Ascending aorta (tissue), 2 donors: Measurements from ENCODE around the gene ITCH. TPM values are rescaled to one million over a fixed set of nuclear protein-coding genes. Genes with fewer than 3 reads are reported as not detected.
"Not testable (repeated sequence)": the region's sequence is repeated elsewhere in the genome, so short reads cannot be mapped to it uniquely, and the experiment has no call there.

Experiments used
- DNase-seq, 2 donors: peaks; one replicate each; pipeline ENCODE4 v3.0.0-alpha.2; 2019; ENCODE audit warnings: low spot score in 2 of 2
- H3K27ac ChIP-seq, 2 donors: fragments of 200-600 bp; sonication (generic); one replicate each; pipeline ENCODE4 v1.5.1; 2016 to 2017; ENCODE audit warnings: mild to moderate bottlenecking in 1 of 2
- H3K27me3 ChIP-seq: fragments of 200-600 bp; sonication (generic); one replicate; pipeline ENCODE4 v1.5.1; 2017
- H3K36me3 ChIP-seq, 2 donors: fragments of 200-600 bp; sonication (generic); one replicate each; pipeline ENCODE4 v1.5.1; 2016
- H3K4me1 ChIP-seq, 2 donors: fragments of 200-600 bp; sonication (generic); one replicate each; pipeline ENCODE4 v1.5.1; 2016 to 2017; ENCODE audit warnings: mild to moderate bottlenecking in 1 of 2
- H3K4me3 ChIP-seq, 2 donors: fragments of 200-600 bp; sonication (generic); one replicate each; pipeline ENCODE4 v1.5.1; 2016 to 2017; ENCODE audit warnings: mild to moderate bottlenecking in 1 of 2
- H3K9me3 ChIP-seq, 2 donors: fragments of 200-600 bp; sonication (generic); one replicate each; pipeline ENCODE4 v1.5.1; 2016
- CTCF ChIP-seq, 3 experiments: fragments of 200-600 bp in 2 of 3; fragments of 450-650 bp in 1 of 3; sonication (generic) in 2 of 3; IDR thresholded peaks; one replicate each; pipeline ENCODE4 v1.5.1; 2016 to 2019; ENCODE audit warnings: antibody characterized with exemption in 3 of 3, mild to moderate bottlenecking in 1 of 3, moderate library complexity in 1 of 3
- intact Hi-C: fragments of 100-400 bp; cut with DNase I; formaldehyde crosslinking; loops from one replicate; pipeline ENCODE4 v1.15.1; 2023
- total RNA-seq: library from RNA; depleted of rRNA; stranded (reverse); fragments of >200 nt; gene quantifications from one replicate; pipeline ENCODE4 v1.1.0, GENCODE V29; 2016

Gene ITCH
- total RNA-seq, 1 donor from 2014 or later: 42.8 TPM

- Histone ChIP-seq H3K9me3 (no peaks in the 10 kb centered on the region), H3K27me3 (no peaks in the 10 kb centered on the region), H3K4me3 (no peak overlapping the region), H3K27ac (no peak overlapping the region), H3K36me3 (peaks cover 0 to 4% of the 10 kb centered on the region in 2 donors), H3K4me1 (peaks cover 0 to 15% of the 10 kb centered on the region in 2 donors)
- no peak for DNase-seq
- intact Hi-C loops: no loop called here
- no peak for TF ChIP-seq CTCF (IDR thresholded peaks at IDR 0.05)
Measured at GRCh38 chr20:34382174-34382573, 19.1 kb downstream of the ITCH start.

GRCh38 chr20:34382877-34383455 lies 19.9 kb downstream of the ITCH start:
- H3K4me3 ChIP-seq, H3K27me3 ChIP-seq, intact Hi-C loops, DNase-seq, H3K9me3 ChIP-seq, H3K27ac ChIP-seq, H3K36me3 ChIP-seq: not testable (repeated sequence)
- H3K4me1 ChIP-seq: peaks cover 0 to 15% of the 10 kb centered on the region in 2 donors

DNA sequence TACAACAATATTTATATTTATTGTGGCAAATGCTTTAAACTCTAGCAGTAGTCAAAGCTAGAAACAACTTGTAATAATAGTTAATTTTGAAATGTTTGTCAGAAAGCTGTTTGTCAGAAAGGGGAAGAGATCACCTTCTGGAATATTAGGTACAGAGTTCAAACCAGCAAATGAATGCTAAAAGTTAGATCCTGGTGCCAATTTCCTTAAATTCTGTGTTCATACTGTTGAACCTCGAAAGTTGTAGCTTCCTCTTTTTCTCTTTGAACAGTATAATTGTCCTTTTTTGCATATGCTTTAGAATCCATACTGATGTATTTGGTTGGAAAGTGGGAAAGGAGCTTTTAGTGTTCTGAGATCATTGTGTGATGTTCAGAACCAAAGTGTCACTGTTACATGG lies 22.4 kb downstream of the ITCH start:
- no peaks in the 10 kb centered on the region for H3K27me3 ChIP-seq
- no peaks in the 10 kb centered on the region for H3K9me3 ChIP-seq
- no peak overlapping the region for H3K27ac ChIP-seq
- DNase-seq: no peak
- no peak overlapping the region for H3K4me3 ChIP-seq
- intact Hi-C loops: no loop called here
- TF ChIP-seq CTCF (IDR thresholded peaks at IDR 0.05): no peak
- peaks cover 0 to 15% of the 10 kb centered on the region in 2 donors for H3K4me1 ChIP-seq
- peaks cover 0 to 4% of the 10 kb centered on the region in 2 donors for H3K36me3 ChIP-seq

- TF ChIP-seq CTCF (IDR thresholded peaks at IDR 0.05): no peak
- no peak for DNase-seq
- intact Hi-C loops: no loop called here
- H3K4me1 ChIP-seq: peaks cover 0 to 21% of the 10 kb centered on the region in 2 donors
- no peak overlapping the region for H3K27ac ChIP-seq
- H3K9me3 ChIP-seq: no peaks in the 10 kb centered on the region
- no peaks in the 10 kb centered on the region for H3K27me3 ChIP-seq
- H3K36me3 ChIP-seq: peaks cover 0 to under 1% of the 10 kb centered on the region in 2 donors
- H3K4me3 ChIP-seq: no peak overlapping the region
Measured at GRCh38 chr20:34388000-34388399, 24.9 kb downstream of the ITCH start.

- H3K36me3 ChIP-seq: peaks cover 3 to 8% of the 10 kb centered on the region in 2 donors
- H3K4me3 ChIP-seq: no peak overlapping the region
- H3K4me1 ChIP-seq: peaks cover 0 to 21% of the 10 kb centered on the region in 2 donors
- TF ChIP-seq CTCF (IDR thresholded peaks at IDR 0.05): no peak
- no peaks in the 10 kb centered on the region for H3K27me3 ChIP-seq
- no peak overlapping the region for H3K27ac ChIP-seq
- no peak for DNase-seq
- intact Hi-C loops: no loop called here
- H3K9me3 ChIP-seq: no peaks in the 10 kb centered on the region
Measured at GRCh38 chr20:34388678-34389077, 25.6 kb downstream of the ITCH start.

DNA sequence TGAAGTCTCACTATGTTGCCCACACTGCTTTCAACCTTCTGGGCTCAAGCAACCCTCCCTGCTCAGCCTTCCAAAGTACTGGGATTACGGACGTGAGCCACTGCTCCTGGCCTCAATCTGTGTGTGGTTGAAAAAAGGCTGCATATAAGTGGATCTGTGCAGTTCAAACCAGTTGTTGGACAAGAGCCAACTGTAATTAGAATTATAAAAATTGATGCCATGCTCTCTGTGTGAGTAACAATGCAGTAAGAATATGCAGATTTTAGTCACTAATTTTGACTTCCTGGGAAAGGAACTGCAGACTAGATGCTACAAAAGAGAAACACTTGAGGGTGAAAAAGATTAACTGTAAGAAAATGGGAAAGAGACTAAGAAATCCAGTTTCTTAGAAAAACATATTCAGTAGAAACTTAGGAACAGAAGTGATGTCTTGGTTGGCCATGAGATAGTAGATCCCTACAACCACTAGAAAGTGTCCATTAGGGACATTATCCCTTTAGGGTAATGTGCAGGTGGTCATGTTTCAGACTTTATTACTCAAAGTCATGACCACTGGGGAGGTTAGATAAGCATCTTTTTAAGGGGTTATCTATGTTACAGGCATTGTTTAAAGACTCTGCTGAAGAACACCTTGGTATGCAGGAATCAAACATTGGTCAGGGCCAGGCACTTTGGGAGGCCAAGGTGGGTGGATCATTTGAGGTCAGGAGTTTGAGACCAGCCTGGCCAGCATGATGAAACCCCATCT lies 26.3 kb downstream of the ITCH start:
- intact Hi-C loops: no loop called here

More for the DNA sequence above, 26.3 kb downstream of the ITCH start:
- Histone ChIP-seq H3K4me3 (no peak overlapping the region), H3K4me1 (peaks cover 0 to 21% of the 10 kb centered on the region in 2 donors), H3K9me3 (no peaks in the 10 kb centered on the region), H3K27ac (no peak overlapping the region), H3K27me3 (no peaks in the 10 kb centered on the region), H3K36me3 (peaks cover 4 to 15% of the 10 kb centered on the region in 2 donors)
- DNase-seq: no peak
- no peak for TF ChIP-seq CTCF (IDR thresholded peaks at IDR 0.05)
